HepG2 (cell line): Measurements from ENCODE around the gene SAE1. TPM values are rescaled to one million over a fixed set of nuclear protein-coding genes. Genes with fewer than 3 reads are reported as not detected.

ENCODE experiments used
- AGO1 ChIP-seq: fragments of 200-400 bp; formaldehyde crosslinking; IDR thresholded peaks from 2 replicates; pipeline ENCODE4 v1.6.1; 2017; ENCODE audit warnings: mild to moderate bottlenecking, low read depth, low read length, moderate library complexity; ENCODE audit not compliant: poor library complexity, severe bottlenecking
- ATM ChIP-seq: fragments of 450-650 bp; IDR thresholded peaks from 2 replicates; pipeline ENCODE4 v1.7.1; 2017; ENCODE audit warnings: mild to moderate bottlenecking, borderline replicate concordance
- ELF3 ChIP-seq: IDR thresholded peaks from 2 replicates; pipeline ENCODE4 v1.6.1; 2016; ENCODE audit warnings: missing genetic modification reagents, missing compliant biosample characterization
- FOXM1 ChIP-seq: sonication (generic); formaldehyde crosslinking; IDR thresholded peaks from 2 replicates; pipeline ENCODE4 v1.5.0; 2020; ENCODE audit warnings: missing genetic modification reagents
- GATA4 ChIP-seq: sonication (generic); IDR thresholded peaks from 2 replicates; pipeline ENCODE4 v1.6.1; 2016; ENCODE audit warnings: antibody characterized with exemption, low read depth, borderline replicate concordance
- KDM3A ChIP-seq: IDR thresholded peaks from 2 replicates; pipeline ENCODE4 v1.6.1; 2018; ENCODE audit warnings: low read depth, missing compliant biosample characterization
- KDM5B ChIP-seq: sonication (generic); formaldehyde crosslinking; IDR thresholded peaks from 2 replicates; pipeline ENCODE4 v1.4.0; 2020; ENCODE audit warnings: missing genetic modification reagents, mild to moderate bottlenecking, borderline replicate concordance
- KLF13 ChIP-seq: sonication (generic); formaldehyde crosslinking; IDR thresholded peaks from 2 replicates; pipeline ENCODE4 v1.4.0; 2020; ENCODE audit warnings: mild to moderate bottlenecking, missing genetic modification reagents
- MZF1 ChIP-seq: sonication (generic); formaldehyde crosslinking; IDR thresholded peaks from 2 replicates; pipeline ENCODE4 v1.8.1; 2023; ENCODE audit warnings: mild to moderate bottlenecking, missing genetic modification reagents, borderline replicate concordance
- NCOA2 ChIP-seq: sonication (generic); formaldehyde crosslinking; IDR thresholded peaks from 2 replicates; pipeline ENCODE4 v1.8.0; 2022; ENCODE audit warnings: inconsistent platforms
- NKX3-1 ChIP-seq: sonication (generic); formaldehyde crosslinking; IDR thresholded peaks from 2 replicates; pipeline ENCODE4 v1.5.0; 2020; ENCODE audit warnings: missing genetic modification reagents
- PAX8 ChIP-seq: sonication (generic); formaldehyde crosslinking; IDR thresholded peaks from 2 replicates; pipeline ENCODE4 v1.8.0; 2022; ENCODE audit warnings: mild to moderate bottlenecking, missing genetic modification reagents, borderline replicate concordance
- PLRG1 ChIP-seq: fragments of 450-650 bp; conservative IDR thresholded peaks from 2 replicates; pipeline ENCODE4 v1.6.1; 2016
- RBAK ChIP-seq: sonication (generic); formaldehyde crosslinking; IDR thresholded peaks from 2 replicates; pipeline ENCODE4 v1.5.1; 2020; ENCODE audit warnings: mild to moderate bottlenecking, missing genetic modification reagents
- SSRP1 ChIP-seq: IDR thresholded peaks from 2 replicates; pipeline ENCODE4 v1.6.1; 2016; ENCODE audit warnings: control low read depth
- ZBTB20 ChIP-seq: sonication (generic); formaldehyde crosslinking; IDR thresholded peaks from 2 replicates; pipeline ENCODE4 v1.8.1; 2023; ENCODE audit warnings: missing genetic modification reagents, low read depth, mild to moderate bottlenecking, borderline replicate concordance
- ZKSCAN5 ChIP-seq: sonication (generic); formaldehyde crosslinking; IDR thresholded peaks from 2 replicates; pipeline ENCODE4 v1.5.1; 2020; ENCODE audit warnings: mild to moderate bottlenecking, missing genetic modification reagents
- ZNF703 ChIP-seq: sonication (generic); formaldehyde crosslinking; IDR thresholded peaks from 2 replicates; pipeline ENCODE4 v1.5.1; 2020; ENCODE audit warnings: missing genetic modification reagents, mild to moderate bottlenecking, moderate library complexity, borderline replicate concordance
- polyA plus RNA-seq, 8 experiments: library from polyadenylated mRNA; depleted of rRNA in 3 of 8; stranded (reverse) in 7 of 8; unstranded in 1 of 8; fragments of >200 nt; fragmentation: Illumina TruSeq in 4 of 8; extraction: Trizol in 4 of 8; gene quantifications; 2 replicates each; pipeline versions ENCODE4 v1.2.1 to v1.2.3, GENCODE V29; 2011 to 2016; ENCODE audit warnings: low read depth in 4 of 8, missing spikeins in 1 of 8, mixed read lengths in 1 of 8; ENCODE audit not compliant: insufficient read depth in 1 of 8
- total RNA-seq, 5 experiments: library from RNA; depleted of rRNA; stranded (reverse); fragments of >200 nt; fragmentation: Illumina TruSeq; extraction: Trizol; gene quantifications; 2 replicates each; pipeline ENCODE4 v1.2.3, GENCODE V29; 2016; ENCODE audit warnings: low read depth in 1 of 5
- TF ChIP-seq, protein P1 (sequence below): sonication (generic); formaldehyde crosslinking; IDR thresholded peaks from 2 replicates; pipeline ENCODE4 v1.4.0; 2020; ENCODE audit warnings: missing genetic modification reagents
- TF ChIP-seq, protein P2 (sequence below): sonication (generic); formaldehyde crosslinking; IDR thresholded peaks from 2 replicates; pipeline ENCODE4 v1.4.0; 2020; ENCODE audit warnings: missing genetic modification reagents
- TF ChIP-seq, protein P3 (sequence below): sonication (generic); formaldehyde crosslinking; IDR thresholded peaks from 2 replicates; pipeline ENCODE4 v1.4.0; 2020; ENCODE audit warnings: missing genetic modification reagents
- TF ChIP-seq, protein P4 (sequence below): sonication (generic); formaldehyde crosslinking; IDR thresholded peaks from 2 replicates; pipeline ENCODE4 v1.4.0; 2020; ENCODE audit warnings: missing genetic modification reagents
- TF ChIP-seq, protein P5 (sequence below): sonication (generic); formaldehyde crosslinking; conservative IDR thresholded peaks from 2 replicates; pipeline ENCODE4 v1.4.0; 2020; ENCODE audit warnings: missing genetic modification reagents

SAE1 gene
- total and polyA plus RNA-seq, 2 of the 13 experiments (the other 11 are each of a cell fraction or from before 2014, with no cell fraction given) = 87.6 to 197 TPM

DNA sequence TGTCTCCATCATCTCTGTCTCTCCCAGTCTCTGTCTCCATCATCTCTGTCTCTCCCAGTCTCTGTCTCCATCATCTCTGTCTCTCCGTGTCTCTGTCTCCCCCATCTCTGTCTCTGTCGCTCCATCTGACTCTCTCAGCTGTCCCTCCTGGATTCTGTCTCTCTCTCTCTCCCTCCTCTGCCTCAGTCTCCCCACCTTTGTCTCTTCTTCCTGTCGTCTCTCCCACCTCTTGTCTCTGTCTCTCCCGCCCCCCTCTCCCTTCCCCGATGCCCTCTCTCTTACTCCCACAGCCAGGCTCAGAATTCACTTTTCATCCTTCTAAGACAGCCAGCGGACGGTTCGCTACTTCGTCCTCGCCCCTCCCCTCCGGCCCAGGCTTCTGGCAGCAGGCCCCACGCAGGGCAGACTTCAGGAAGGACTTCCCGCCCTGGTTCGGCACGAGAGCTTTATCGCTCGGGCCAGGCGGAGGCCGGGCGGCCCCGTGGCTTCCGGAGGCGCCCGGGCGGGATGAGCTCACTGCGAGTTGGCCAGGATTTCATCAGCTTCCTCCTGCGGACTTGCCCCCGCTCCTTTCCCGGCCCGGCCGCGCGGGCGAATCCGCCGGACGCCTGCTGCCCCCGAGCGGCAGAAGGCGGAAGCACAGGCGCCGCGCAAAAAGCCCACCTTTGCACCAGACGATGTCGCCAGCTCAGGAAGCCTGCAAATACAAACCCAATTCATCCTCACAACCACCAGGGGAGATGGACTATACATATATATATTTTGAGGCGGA is 113.3 kb downstream of the SAE1 start (continued):
- TF ChIP-seq FOXM1 (CRISPR knock-in tag) (no peak), KDM3A (peak; percentile 94; the same call in 1 of the 2 replicates), NCOA2 (CRISPR knock-in tag) (peak; percentile 45; the same call in 1 of the 2 replicates), ZBTB20 (CRISPR knock-in tag) (peak; percentile 52; the same call in 1 of the 2 replicates), ATM (no peak), ELF3 (CRISPR knock-in tag) (peak; percentile 94), MZF1 (no peak), AGO1 (peak; percentile 75), RBAK (CRISPR knock-in tag) (no peak), PLRG1 (no peak), NKX3-1 (0 out of 2 replicates have a peak, but pooled peaks have one; percentile 40), ZKSCAN5 (CRISPR knock-in tag) (no peak), PAX8 (CRISPR knock-in tag) (no peak), ZNF703 (CRISPR knock-in tag) (no peak; the same call in 1 of the 2 replicates), KDM5B (CRISPR knock-in tag) (peak; percentile 95), KLF13 (CRISPR knock-in tag) (no peak), GATA4 (no peak), SSRP1 (CRISPR knock-in tag) (peak; percentile 71; the same call in 1 of the 2 replicates)
- TF ChIP-seq, protein P1, sequence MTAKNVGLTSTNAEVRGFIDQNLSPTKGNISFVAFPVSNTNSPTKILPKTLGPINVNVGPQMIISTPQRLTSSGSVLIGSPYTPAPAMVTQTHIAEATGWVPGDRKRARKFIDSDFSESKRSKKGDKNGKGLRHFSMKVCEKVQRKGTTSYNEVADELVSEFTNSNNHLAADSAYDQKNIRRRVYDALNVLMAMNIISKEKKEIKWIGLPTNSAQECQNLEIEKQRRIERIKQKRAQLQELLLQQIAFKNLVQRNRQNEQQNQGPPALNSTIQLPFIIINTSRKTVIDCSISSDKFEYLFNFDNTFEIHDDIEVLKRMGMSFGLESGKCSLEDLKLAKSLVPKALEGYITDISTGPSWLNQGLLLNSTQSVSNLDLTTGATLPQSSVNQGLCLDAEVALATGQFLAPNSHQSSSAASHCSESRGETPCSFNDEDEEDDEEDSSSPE (CRISPR knock-in tag) = peak; percentile 89
- TF ChIP-seq, protein P2, sequence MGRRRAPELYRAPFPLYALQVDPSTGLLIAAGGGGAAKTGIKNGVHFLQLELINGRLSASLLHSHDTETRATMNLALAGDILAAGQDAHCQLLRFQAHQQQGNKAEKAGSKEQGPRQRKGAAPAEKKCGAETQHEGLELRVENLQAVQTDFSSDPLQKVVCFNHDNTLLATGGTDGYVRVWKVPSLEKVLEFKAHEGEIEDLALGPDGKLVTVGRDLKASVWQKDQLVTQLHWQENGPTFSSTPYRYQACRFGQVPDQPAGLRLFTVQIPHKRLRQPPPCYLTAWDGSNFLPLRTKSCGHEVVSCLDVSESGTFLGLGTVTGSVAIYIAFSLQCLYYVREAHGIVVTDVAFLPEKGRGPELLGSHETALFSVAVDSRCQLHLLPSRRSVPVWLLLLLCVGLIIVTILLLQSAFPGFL (CRISPR knock-in tag) = no peak
- TF ChIP-seq, protein P3, sequence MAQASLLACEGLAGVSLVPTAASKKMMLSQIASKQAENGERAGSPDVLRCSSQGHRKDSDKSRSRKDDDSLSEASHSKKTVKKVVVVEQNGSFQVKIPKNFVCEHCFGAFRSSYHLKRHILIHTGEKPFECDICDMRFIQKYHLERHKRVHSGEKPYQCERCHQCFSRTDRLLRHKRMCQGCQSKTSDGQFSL = no peak; the same call in 1 of the 2 replicates
- TF ChIP-seq, protein P4, sequence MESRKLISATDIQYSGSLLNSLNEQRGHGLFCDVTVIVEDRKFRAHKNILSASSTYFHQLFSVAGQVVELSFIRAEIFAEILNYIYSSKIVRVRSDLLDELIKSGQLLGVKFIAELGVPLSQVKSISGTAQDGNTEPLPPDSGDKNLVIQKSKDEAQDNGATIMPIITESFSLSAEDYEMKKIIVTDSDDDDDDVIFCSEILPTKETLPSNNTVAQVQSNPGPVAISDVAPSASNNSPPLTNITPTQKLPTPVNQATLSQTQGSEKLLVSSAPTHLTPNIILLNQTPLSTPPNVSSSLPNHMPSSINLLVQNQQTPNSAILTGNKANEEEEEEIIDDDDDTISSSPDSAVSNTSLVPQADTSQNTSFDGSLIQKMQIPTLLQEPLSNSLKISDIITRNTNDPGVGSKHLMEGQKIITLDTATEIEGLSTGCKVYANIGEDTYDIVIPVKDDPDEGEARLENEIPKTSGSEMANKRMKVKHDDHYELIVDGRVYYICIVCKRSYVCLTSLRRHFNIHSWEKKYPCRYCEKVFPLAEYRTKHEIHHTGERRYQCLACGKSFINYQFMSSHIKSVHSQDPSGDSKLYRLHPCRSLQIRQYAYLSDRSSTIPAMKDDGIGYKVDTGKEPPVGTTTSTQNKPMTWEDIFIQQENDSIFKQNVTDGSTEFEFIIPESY (CRISPR knock-in tag) = peak; percentile 69; the same call in 1 of the 2 replicates
- TF ChIP-seq, protein P5, sequence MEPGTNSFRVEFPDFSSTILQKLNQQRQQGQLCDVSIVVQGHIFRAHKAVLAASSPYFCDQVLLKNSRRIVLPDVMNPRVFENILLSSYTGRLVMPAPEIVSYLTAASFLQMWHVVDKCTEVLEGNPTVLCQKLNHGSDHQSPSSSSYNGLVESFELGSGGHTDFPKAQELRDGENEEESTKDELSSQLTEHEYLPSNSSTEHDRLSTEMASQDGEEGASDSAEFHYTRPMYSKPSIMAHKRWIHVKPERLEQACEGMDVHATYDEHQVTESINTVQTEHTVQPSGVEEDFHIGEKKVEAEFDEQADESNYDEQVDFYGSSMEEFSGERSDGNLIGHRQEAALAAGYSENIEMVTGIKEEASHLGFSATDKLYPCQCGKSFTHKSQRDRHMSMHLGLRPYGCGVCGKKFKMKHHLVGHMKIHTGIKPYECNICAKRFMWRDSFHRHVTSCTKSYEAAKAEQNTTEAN (CRISPR knock-in tag) = peak; percentile 60; the same call in 1 of the 2 replicates
